GM18868 (cell line): ENCODE data around the gene GTF3C5.
"Not testable (repeated sequence)": the region's sequence is repeated elsewhere in the genome, so short reads cannot be mapped to it uniquely, and the experiment has no call there.

Experiments used
- ATAC-seq: cut with Tn5 transposase; IDR thresholded peaks from one replicate; pipeline ENCODE4 v1.9.1; 2021; ENCODE audit warnings: mild to moderate bottlenecking, moderate library complexity; ENCODE audit not compliant: unreplicated experiment

GTF3C5 gene

GRCh38 chr9:133067006-133067405 is 36.2 kb downstream of the GTF3C5 start:
- no peak for ATAC-seq

GRCh38 chr9:133067813-133068212 is 37.0 kb downstream of the GTF3C5 start:
- no peak for ATAC-seq

GRCh38 chr9:133068431-133068830 is 37.6 kb downstream of the GTF3C5 start:
- not testable (repeated sequence) for ATAC-seq

GRCh38 chr9:133070500-133070961 is 39.7 kb downstream of the GTF3C5 start:
- ATAC-seq = not testable (repeated sequence)

- not testable (repeated sequence) for ATAC-seq
Measured at GRCh38 chr9:133070985-133071384, 40.2 kb downstream of the GTF3C5 start.

- ATAC-seq = no peak
Measured at GRCh38 chr9:133071484-133072150, 40.8 kb downstream of the GTF3C5 start.

- ATAC-seq = not testable (repeated sequence)
Measured at GRCh38 chr9:133072210-133072609, 41.4 kb downstream of the GTF3C5 start.

GRCh38 chr9:133073086-133074014 is 42.6 kb downstream of the GTF3C5 start:
- ATAC-seq = no peak

- no peak for ATAC-seq
Measured at GRCh38 chr9:133074111-133074651, 43.4 kb downstream of the GTF3C5 start.

GRCh38 chr9:133075925-133076630 is 45.3 kb downstream of the GTF3C5 start:
- no peak for ATAC-seq

GRCh38 chr9:133076691-133077090 is 45.9 kb downstream of the GTF3C5 start:
- no peak for ATAC-seq

GRCh38 chr9:133078486-133078885 is 47.7 kb downstream of the GTF3C5 start:
- ATAC-seq = no peak

GRCh38 chr9:133080161-133080560 is 49.4 kb downstream of the GTF3C5 start:
- no peak for ATAC-seq

GRCh38 chr9:133080786-133081779 is 50.3 kb downstream of the GTF3C5 start:
- not testable (repeated sequence) for ATAC-seq

- not testable (repeated sequence) for ATAC-seq
Measured at GRCh38 chr9:133081957-133082644, 51.3 kb downstream of the GTF3C5 start.

GRCh38 chr9:133083688-133084087 is 52.9 kb downstream of the GTF3C5 start:
- not testable (repeated sequence) for ATAC-seq

- not testable (repeated sequence) for ATAC-seq
Measured at GRCh38 chr9:133086212-133086860, 55.5 kb downstream of the GTF3C5 start.

- ATAC-seq = no peak
Measured at GRCh38 chr9:133086894-133087293, 56.1 kb downstream of the GTF3C5 start.
